GM12878 (cell line): ENCODE data around the gene HDAC9. TPM values are rescaled to one million over a fixed set of nuclear protein-coding genes. Genes with fewer than 3 reads are reported as not detected.

ENCODE experiments used
- ATAC-seq: fragments of 200-7000 bp; cut with Tn5 transposase; 3 replicates; pipeline ENCODE4 v1.9.1; 2020; ENCODE audit warnings: mild to moderate bottlenecking, moderate library complexity
- BruUV-seq: library from RNA; stranded (reverse); fragments of 400-500 nt; replicated peaks from 2 replicates; lab custom pipeline; 2021; lab: Mats Ljungman, UMichigan
- CTCF ChIA-PET: fragments of 300-600 bp; sonication (Branson Sonifier 250); formaldehyde crosslinking; extraction: SDS; loops from one replicate; lab custom pipeline; 2021; ENCODE audit warnings: inconsistent platforms; lab: Yijun Ruan, JAX
- POLR2A ChIA-PET: fragments of 350-600 bp; formaldehyde crosslinking; extraction: SDS; loops from one replicate; lab custom pipeline; 2021; ENCODE audit warnings: inconsistent platforms; lab: Charles Lee
- RAD21 ChIA-PET: fragments of 300-600 bp; sonication (Branson Sonifier 250); formaldehyde crosslinking; loops from one replicate; lab custom pipeline; 2023; ENCODE audit warnings: antibody characterized with exemption; ENCODE audit not compliant: unreplicated experiment; lab: Charles Lee
- SMC1A ChIA-PET: fragments of 300-600 bp; sonication (Branson Sonifier 250); formaldehyde crosslinking; loops from one replicate; lab custom pipeline; 2023; ENCODE audit not compliant: unreplicated experiment, uncharacterized antibody; lab: Charles Lee
- DNase-seq: peaks from one replicate; pipeline ENCODE4 v3.0.0-alpha.2; 2011; ENCODE audit warnings: low read depth, low spot score
- FAIRE-seq: peaks from 3 replicates; lab custom pipeline; 2011; peaks lifted over from hg19 to GRCh38; lab: Jason Lieb, UNC
- H2AFZ ChIP-seq: 2 replicates; pipeline ENCODE4 v1.6.0; 2011; ENCODE audit warnings: low read depth, low read length, control low read depth; ENCODE audit not compliant: control insufficient read depth
- H3K27ac ChIP-seq: 2 replicates; pipeline ENCODE4 v1.5.1; 2011; ENCODE audit warnings: control low read depth; ENCODE audit not compliant: control insufficient read depth, insufficient read depth
- H3K27me3 ChIP-seq, 2 experiments: replicated peaks in 1 of 2; 2 replicates each; pipeline versions ENCODE4 v1.6.0 to v1.6.1; 2011; ENCODE audit warnings: low read length in 1 of 2; ENCODE audit not compliant: control insufficient read depth in 2 of 2, insufficient read depth in 2 of 2
- H3K36me3 ChIP-seq, 2 experiments: 2 replicates each; pipeline ENCODE4 v1.5.1; 2011; ENCODE audit warnings: low read length in 1 of 2; ENCODE audit not compliant: control insufficient read depth in 2 of 2, insufficient read depth in 2 of 2
- H3K4me1 ChIP-seq: 2 replicates; pipeline ENCODE4 v1.6.1; 2011; ENCODE audit warnings: mild to moderate bottlenecking, low read length, moderate library complexity, mixed read lengths; ENCODE audit not compliant: control insufficient read depth, insufficient read depth
- H3K4me2 ChIP-seq: 2 replicates; pipeline ENCODE4 v1.6.0; 2011; ENCODE audit warnings: control low read depth; ENCODE audit not compliant: control insufficient read depth, insufficient read depth
- H3K4me3 ChIP-seq: fragments of 200-600 bp; sonication (generic); 2 replicates; pipeline ENCODE4 v1.5.1; 2016
- H3K79me2 ChIP-seq: 2 replicates; pipeline ENCODE4 v1.6.0; 2011; ENCODE audit warnings: low read length; ENCODE audit not compliant: control insufficient read depth, insufficient read depth
- H3K9ac ChIP-seq: 2 replicates; pipeline ENCODE4 v1.8.0; 2011; ENCODE audit warnings: low read length, control low read depth, mixed read lengths; ENCODE audit not compliant: control insufficient read depth, insufficient read depth
- H3K9me3 ChIP-seq: replicated peaks from 3 replicates; pipeline ENCODE4 v1.5.1; 2011; ENCODE audit warnings: mild to moderate bottlenecking, low read length; ENCODE audit not compliant: control insufficient read depth, insufficient read depth
- H4K20me1 ChIP-seq: 2 replicates; pipeline ENCODE4 v1.6.0; 2011; ENCODE audit not compliant: control insufficient read depth, insufficient read depth
- CBX3 ChIP-seq: fragments of 200-600 bp; sonication (generic); IDR thresholded peaks from 2 replicates; pipeline ENCODE4 v1.6.1; 2016; ENCODE audit warnings: low read depth, borderline replicate concordance
- CBX5 ChIP-seq: sonication (generic); IDR thresholded peaks from 2 replicates; pipeline ENCODE4 v1.6.1; 2016; ENCODE audit warnings: low read depth, moderate library complexity, mild to moderate bottlenecking, inconsistent platforms
- EZH2 ChIP-seq: IDR thresholded peaks from 2 replicates; pipeline ENCODE4 v1.6.1; 2012; ENCODE audit warnings: low read depth, mild to moderate bottlenecking, control low read depth, inconsistent platforms, low read length, borderline replicate concordance; ENCODE audit not compliant: control insufficient read depth
- HDAC6 ChIP-seq: fragments of 200-600 bp; sonication (generic); IDR thresholded peaks from one replicate; pipeline ENCODE4 v1.8.0; 2017; ENCODE audit warnings: antibody characterized with exemption; ENCODE audit not compliant: unreplicated experiment
- MTA3 ChIP-seq: IDR thresholded peaks from 2 replicates; pipeline ENCODE4 v1.6.1; 2012; ENCODE audit warnings: low read length, inconsistent platforms, borderline replicate concordance
- SIX5 ChIP-seq: IDR thresholded peaks from 2 replicates; pipeline ENCODE4 v1.6.1; 2011; ENCODE audit warnings: mild to moderate bottlenecking, low read depth, low read length, moderate library complexity; ENCODE audit not compliant: severe bottlenecking
- SMAD5 ChIP-seq: IDR thresholded peaks from 2 replicates; pipeline ENCODE4 v1.6.1; 2016; ENCODE audit warnings: antibody characterized with exemption, low read depth
- SREBF2 ChIP-seq: IDR thresholded peaks from 2 replicates; pipeline ENCODE4 v1.6.1; 2012; ENCODE audit warnings: mild to moderate bottlenecking, low read length
- WRNIP1 ChIP-seq: IDR thresholded peaks from 2 replicates; pipeline ENCODE4 v1.6.1; 2011; ENCODE audit warnings: low read depth, low read length, improper control_type of control experiment, borderline replicate concordance
- WGBS: methylation state at CpG from one replicate; pipeline ENCODE4 v1.1.6; 2016; ENCODE audit warnings: low lambda C conversion rate; ENCODE audit not compliant: insufficient replicate concordance, insufficient coverage; ENCODE audit errors: missing lambda C conversion rate; 5-methylcytosine and 5-hydroxymethylcytosine counted together
- in situ Hi-C: fragments of 300-500 bp; cut with MboI; formaldehyde crosslinking; loops from 9 replicates; pipeline ENCODE4 v1.14.3; 2018; ENCODE audit warnings: mixed read lengths
- intact Hi-C: fragments of 100-400 bp; cut with micrococcal nuclease; formaldehyde crosslinking; loops from one replicate; pipeline ENCODE4 v1.14.2; 2022; ENCODE audit not compliant: unreplicated experiment
- polyA plus RNA-seq, 11 experiments: library from polyadenylated mRNA; depleted of rRNA in 4 of 11; unstranded in 6 of 11; stranded (reverse) in 5 of 11; fragments of >200 nt; fragmentation: Nextera tagmentation in 4 of 11; fragmentation: Illumina TruSeq in 1 of 11; extraction: Ambion mirVana in 4 of 11; extraction: Trizol in 1 of 11; gene quantifications; 1 replicate in 1 of 11; 2 replicates in 10 of 11; pipeline versions ENCODE4 v1.2.1 to v1.2.3, GENCODE V29; 2011 to 2016; ENCODE audit warnings: inconsistent platforms in 2 of 11, missing spikeins in 2 of 11, low read depth in 1 of 11
- total RNA-seq, 4 experiments: library from RNA; depleted of rRNA in 3 of 4; stranded (reverse); fragments of >200 nt in 3 of 4; fragmentation: Illumina TruSeq in 1 of 4; extraction: Trizol in 1 of 4; gene quantifications; 2 replicates each; pipeline versions ENCODE4 v1.2.1 to v1.2.3, GENCODE V29; 2013 to 2021
- TF ChIP-seq, protein P1 (sequence below): fragments of 450-650 bp; IDR thresholded peaks from 2 replicates; pipeline ENCODE4 v1.6.1; 2016; ENCODE audit warnings: mild to moderate bottlenecking
- TF ChIP-seq, protein P2 (sequence below): IDR thresholded peaks from 2 replicates; pipeline ENCODE4 v1.6.1; 2011; ENCODE audit warnings: borderline replicate concordance, low read depth, mild to moderate bottlenecking, moderate library complexity, low read length; ENCODE audit not compliant: insufficient read depth, poor library complexity, severe bottlenecking
- TF ChIP-seq, protein P3 (sequence below): fragments of 450-650 bp; formaldehyde crosslinking; IDR thresholded peaks from 2 replicates; pipeline ENCODE4 v1.4.0; 2022; ENCODE audit warnings: mild to moderate bottlenecking, moderate library complexity

Gene HDAC9
- total and polyA plus RNA-seq, 10 of the 15 experiments (the other 5 are each of a cell fraction or from before 2014, with no cell fraction given): 0.73 to 12.8 (median 0.92) TPM

DNA sequence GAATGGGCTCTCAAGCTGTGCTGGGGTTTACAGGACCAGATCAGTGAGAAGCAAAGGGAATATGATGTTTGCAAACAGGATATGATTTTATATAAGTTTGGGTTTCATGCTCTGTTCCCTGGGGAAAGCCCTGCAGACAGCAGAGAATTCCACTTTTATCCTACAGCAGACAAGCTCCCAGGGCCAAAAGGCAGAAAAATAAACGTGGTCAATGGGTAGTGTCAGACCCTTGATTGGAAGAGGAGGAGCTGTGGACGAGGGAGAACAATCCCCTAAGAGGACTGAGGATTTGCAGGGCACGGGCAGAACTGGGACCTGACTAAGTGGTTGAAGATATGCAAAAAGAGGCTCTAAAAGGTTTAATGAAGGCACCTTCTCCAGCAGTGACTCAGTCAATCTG is 275.3 kb downstream of the HDAC9 start (continued):
- TF ChIP-seq, protein P1, sequence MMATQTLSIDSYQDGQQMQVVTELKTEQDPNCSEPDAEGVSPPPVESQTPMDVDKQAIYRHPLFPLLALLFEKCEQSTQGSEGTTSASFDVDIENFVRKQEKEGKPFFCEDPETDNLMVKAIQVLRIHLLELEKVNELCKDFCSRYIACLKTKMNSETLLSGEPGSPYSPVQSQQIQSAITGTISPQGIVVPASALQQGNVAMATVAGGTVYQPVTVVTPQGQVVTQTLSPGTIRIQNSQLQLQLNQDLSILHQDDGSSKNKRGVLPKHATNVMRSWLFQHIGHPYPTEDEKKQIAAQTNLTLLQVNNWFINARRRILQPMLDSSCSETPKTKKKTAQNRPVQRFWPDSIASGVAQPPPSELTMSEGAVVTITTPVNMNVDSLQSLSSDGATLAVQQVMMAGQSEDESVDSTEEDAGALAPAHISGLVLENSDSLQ: no peak

DNA sequence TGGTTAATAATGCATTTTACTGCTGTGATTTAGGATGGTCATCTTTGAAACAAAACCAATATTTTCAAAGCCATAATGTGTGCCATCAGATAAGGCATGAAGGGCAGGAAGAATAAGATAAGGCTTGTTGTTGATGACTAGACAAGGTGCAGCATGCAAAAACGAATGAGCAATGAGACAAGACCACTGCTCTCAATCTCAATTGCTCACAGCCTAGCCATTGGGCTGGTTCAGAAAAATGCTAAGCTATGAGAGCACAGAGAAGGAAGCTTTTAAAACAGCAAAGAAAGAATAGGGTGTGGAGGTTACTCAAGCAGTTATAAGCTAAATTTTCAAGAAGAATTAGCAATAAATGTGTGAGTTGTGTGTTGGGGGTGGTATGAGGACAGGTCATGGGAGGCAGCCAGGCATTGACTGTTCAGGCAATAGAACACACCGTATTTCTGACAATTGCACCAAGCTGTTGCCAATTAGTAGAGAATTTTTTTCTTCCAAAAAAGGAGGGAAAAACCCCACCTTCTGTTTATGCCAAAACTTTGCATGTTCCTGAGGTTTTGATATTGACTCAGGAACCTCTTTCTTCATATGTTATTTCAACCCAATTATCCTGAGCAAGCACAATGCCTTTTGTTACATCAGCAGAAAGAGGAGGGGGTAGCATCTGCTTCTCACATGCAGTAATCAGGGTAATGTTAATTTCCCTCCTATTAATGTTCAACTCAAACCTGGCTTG is 276.5 kb downstream of the HDAC9 start:
- Histone ChIP-seq H3K4me3 (no peak overlapping the region), H3K9ac (no peak overlapping the region), H3K4me1 (no peaks in the 10 kb centered on the region), H3K4me2 (no peak overlapping the region), H3K79me2 (no peaks in the 10 kb centered on the region)
- BruUV-seq: no TSS peak
- SMC1A ChIA-PET: interaction anchor here (0.7 to 1.5 kb wide), 2 partner anchors 11 to 43 kb away, joined by 3 to 6 read pairs; no protein-coding TSS in a partner anchor
- DNase-seq: no peak
- in situ Hi-C loops: no loop called here
- TF ChIP-seq WRNIP1 (no peak), HDAC6 (no peak), SREBF2 (no peak), MTA3 (no peak), CBX5 (no peak), SIX5 (no peak), EZH2 (no peak), CBX3 (no peak), SMAD5 (no peak)
- TF ChIP-seq, protein P2, sequence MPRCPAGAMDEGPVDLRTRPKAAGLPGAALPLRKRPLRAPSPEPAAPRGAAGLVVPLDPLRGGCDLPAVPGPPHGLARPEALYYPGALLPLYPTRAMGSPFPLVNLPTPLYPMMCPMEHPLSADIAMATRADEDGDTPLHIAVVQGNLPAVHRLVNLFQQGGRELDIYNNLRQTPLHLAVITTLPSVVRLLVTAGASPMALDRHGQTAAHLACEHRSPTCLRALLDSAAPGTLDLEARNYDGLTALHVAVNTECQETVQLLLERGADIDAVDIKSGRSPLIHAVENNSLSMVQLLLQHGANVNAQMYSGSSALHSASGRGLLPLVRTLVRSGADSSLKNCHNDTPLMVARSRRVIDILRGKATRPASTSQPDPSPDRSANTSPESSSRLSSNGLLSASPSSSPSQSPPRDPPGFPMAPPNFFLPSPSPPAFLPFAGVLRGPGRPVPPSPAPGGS: no peak
- TF ChIP-seq, protein P3, sequence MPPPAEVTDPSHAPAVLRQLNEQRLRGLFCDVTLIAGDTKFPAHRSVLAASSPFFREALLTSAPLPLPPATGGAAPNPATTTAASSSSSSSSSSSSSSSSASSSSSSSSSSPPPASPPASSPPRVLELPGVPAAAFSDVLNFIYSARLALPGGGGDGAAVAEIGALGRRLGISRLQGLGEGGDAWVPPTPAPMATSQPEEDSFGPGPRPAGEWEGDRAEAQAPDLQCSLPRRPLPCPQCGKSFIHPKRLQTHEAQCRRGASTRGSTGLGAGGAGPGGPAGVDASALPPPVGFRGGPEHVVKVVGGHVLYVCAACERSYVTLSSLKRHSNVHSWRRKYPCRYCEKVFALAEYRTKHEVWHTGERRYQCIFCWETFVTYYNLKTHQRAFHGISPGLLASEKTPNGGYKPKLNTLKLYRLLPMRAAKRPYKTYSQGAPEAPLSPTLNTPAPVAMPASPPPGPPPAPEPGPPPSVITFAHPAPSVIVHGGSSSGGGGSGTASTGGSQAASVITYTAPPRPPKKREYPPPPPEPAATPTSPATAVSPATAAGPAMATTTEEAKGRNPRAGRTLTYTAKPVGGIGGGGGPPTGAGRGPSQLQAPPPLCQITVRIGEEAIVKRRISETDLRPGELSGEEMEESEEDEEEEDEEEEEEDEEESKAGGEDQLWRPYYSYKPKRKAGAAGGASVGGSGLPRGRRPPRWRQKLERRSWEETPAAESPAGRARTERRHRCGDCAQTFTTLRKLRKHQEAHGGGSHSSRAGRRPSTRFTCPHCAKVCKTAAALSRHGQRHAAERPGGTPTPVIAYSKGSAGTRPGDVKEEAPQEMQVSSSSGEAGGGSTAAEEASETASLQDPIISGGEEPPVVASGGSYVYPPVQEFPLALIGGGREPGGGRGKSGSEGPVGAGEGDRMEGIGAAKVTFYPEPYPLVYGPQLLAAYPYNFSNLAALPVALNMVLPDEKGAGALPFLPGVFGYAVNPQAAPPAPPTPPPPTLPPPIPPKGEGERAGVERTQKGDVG (CRISPR knock-in tag): no peak
- TF ChIP-seq, all 136 proteins: peak for 0
- H2AFZ ChIP-seq: no peak overlapping the region
- no peak overlapping the region for H3K27ac ChIP-seq
- CTCF ChIA-PET: interaction anchor here (0.9 kb wide), 1 partner anchor 79 kb away, joined by 4 read pairs; no protein-coding TSS in a partner anchor
- FAIRE-seq (no peak), ATAC-seq (no peak)
- no peaks in the 10 kb centered on the region for H3K36me3 ChIP-seq
- WGBS: 42% methylated on average over 2 of the region's 2 CpGs
- intact Hi-C loops: no loop called here
- no peaks in the 10 kb centered on the region for H4K20me1 ChIP-seq
- no peaks in the 10 kb centered on the region for H3K9me3 ChIP-seq
- H3K27me3 ChIP-seq: no peaks in the 10 kb centered on the region
- RAD21 ChIA-PET: no interaction called here
- POLR2A ChIA-PET: no interaction called here
